SU-DHL-6 (cell line): ENCODE measurements around the gene PPARG.

ENCODE experiments used
- H2AFZ ChIP-seq: fragments of 200-600 bp; sonication (generic); 2 replicates; pipeline ENCODE4 v1.6.1; 2014; ENCODE audit warnings: low read depth, mild to moderate bottlenecking, moderate library complexity, mixed read lengths, antibody characterized with exemption, low read length; ENCODE audit not compliant: severe bottlenecking
- H3F3A ChIP-seq: fragments of 200-600 bp; shearing (Covaris generic); 2 replicates; pipeline ENCODE4 v1.6.0; 2016; ENCODE audit warnings: antibody characterized with exemption, mild to moderate bottlenecking; ENCODE audit not compliant: insufficient read depth
- H3K27ac ChIP-seq: fragments of 200-600 bp; sonication (generic); 2 replicates; pipeline ENCODE4 v1.5.1; 2016; ENCODE audit warnings: low read depth, mild to moderate bottlenecking, low read length, moderate library complexity, mixed read lengths
- H3K27me3 ChIP-seq: fragments of 200-600 bp; sonication (generic), shearing (Covaris generic); 2 replicates; pipeline ENCODE4 v1.6.0; 2014; ENCODE audit warnings: mild to moderate bottlenecking, low read length
- H3K36me3 ChIP-seq: fragments of 200-600 bp; sonication (generic); 2 replicates; pipeline ENCODE4 v1.6.1; 2014; ENCODE audit warnings: mild to moderate bottlenecking, low read length, mixed read lengths
- H3K4me2 ChIP-seq: fragments of 300-600, 200-600 bp; shearing (Covaris generic), sonication (generic); 2 replicates; pipeline ENCODE4 v1.6.0; 2014; ENCODE audit warnings: low read length, low read depth, mild to moderate bottlenecking; ENCODE audit not compliant: poor library complexity, severe bottlenecking
- H3K4me3 ChIP-seq: fragments of 200-600 bp; sonication (generic); 2 replicates; pipeline ENCODE4 v1.5.1; 2014; ENCODE audit warnings: antibody characterized with exemption, low read length, mild to moderate bottlenecking, mixed read lengths; ENCODE audit not compliant: insufficient read depth, poor library complexity, severe bottlenecking
- H3K79me2 ChIP-seq: fragments of 200-600 bp; sonication (generic); 2 replicates; pipeline ENCODE4 v1.6.1; 2014; ENCODE audit warnings: mild to moderate bottlenecking, low read length, moderate library complexity; ENCODE audit not compliant: insufficient read depth
- H3K9ac ChIP-seq: fragments of 200-600 bp; sonication (generic); 2 replicates; pipeline ENCODE4 v1.7.0; 2014; ENCODE audit warnings: mild to moderate bottlenecking, low read length
- H3K9me2 ChIP-seq: fragments of 200-600 bp; sonication (generic); replicated peaks from 2 replicates; pipeline ENCODE4 v1.6.1; 2014; ENCODE audit warnings: low read length; ENCODE audit not compliant: insufficient read depth
- H3K9me3 ChIP-seq: fragments of 200-600 bp; sonication (generic); 2 replicates; pipeline ENCODE4 v1.6.1; 2014; ENCODE audit warnings: low read length, mixed read lengths; ENCODE audit not compliant: insufficient read depth
- H4K20me1 ChIP-seq: fragments of 200-600 bp; sonication (generic); 2 replicates; pipeline ENCODE4 v1.6.1; 2014; ENCODE audit warnings: low read depth, mild to moderate bottlenecking, antibody characterized with exemption, low read length, moderate library complexity, mixed read lengths
- CTCF ChIP-seq: fragments of 200-600 bp; sonication (generic); IDR thresholded peaks from one replicate; pipeline ENCODE4 v1.5.1; 2017; ENCODE audit warnings: antibody characterized with exemption, mild to moderate bottlenecking, low read length, moderate library complexity; ENCODE audit not compliant: insufficient read depth, poor library complexity, severe bottlenecking
- EZH2phosphoT487 ChIP-seq: fragments of 200-600 bp; sonication (generic), shearing (Covaris generic); conservative IDR thresholded peaks from 2 replicates; pipeline ENCODE4 v1.6.1; 2018; ENCODE audit warnings: mild to moderate bottlenecking, antibody characterized with exemption, low read length, moderate library complexity, mixed read lengths

Gene PPARG

DNA sequence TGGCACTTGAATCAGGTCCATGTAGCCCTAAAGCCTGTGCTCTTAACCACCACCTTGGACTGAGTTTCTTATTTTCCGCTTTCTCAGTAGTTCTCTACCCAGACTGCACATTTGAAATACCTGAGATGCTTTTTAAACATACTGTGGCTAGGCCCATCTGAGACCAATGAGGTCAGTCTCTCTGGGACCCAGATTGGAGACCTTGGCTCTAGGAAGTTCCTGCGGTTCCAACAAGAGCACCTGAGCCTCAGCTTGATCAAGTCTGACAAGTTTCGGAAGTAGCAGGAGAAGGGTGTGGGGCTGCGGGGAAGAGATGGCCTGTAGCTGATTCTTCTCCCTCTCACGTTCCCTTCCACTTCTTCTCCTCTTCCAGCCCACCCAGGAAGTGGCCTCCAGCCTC lies 183.9 kb downstream of the PPARG start:
- no peaks in the 10 kb centered on the region for H4K20me1 ChIP-seq
- H3K27ac ChIP-seq, result no peak overlapping the region
- H3F3A ChIP-seq, result no peaks in the 10 kb centered on the region
- H3K36me3 ChIP-seq, result no peaks in the 10 kb centered on the region
- no peak for TF ChIP-seq CTCF
- no peaks in the 10 kb centered on the region for H3K9me3 ChIP-seq
- no peak overlapping the region for H2AFZ ChIP-seq
- no peak overlapping the region for H3K9ac ChIP-seq
- H3K4me3 ChIP-seq, result no peak overlapping the region
- no peaks in the 10 kb centered on the region for H3K9me2 ChIP-seq
- no peaks in the 10 kb centered on the region for H3K79me2 ChIP-seq
- no peak overlapping the region for H3K4me2 ChIP-seq
- no peaks in the 10 kb centered on the region for H3K27me3 ChIP-seq

- Histone ChIP-seq H3F3A (no peaks in the 10 kb centered on the region), H3K4me2 (no peak overlapping the region), H3K9ac (no peak overlapping the region), H2AFZ (no peak overlapping the region), H3K27ac (no peak overlapping the region), H3K9me3 (no peaks in the 10 kb centered on the region), H3K4me3 (no peak overlapping the region), H3K36me3 (no peaks in the 10 kb centered on the region), H3K27me3 (no peaks in the 10 kb centered on the region), H3K79me2 (no peaks in the 10 kb centered on the region), H3K9me2 (no peaks in the 10 kb centered on the region), H4K20me1 (no peaks in the 10 kb centered on the region)
- TF ChIP-seq CTCF (no peak), EZH2phosphoT487 (no peak)
Measured at GRCh38 chr3:12473511-12473910, 184.6 kb downstream of the PPARG start.

GRCh38 chr3:12476238-12476897 lies 187.5 kb downstream of the PPARG start:
- Histone ChIP-seq H3K4me2 (no peak overlapping the region), H3K27ac (no peak overlapping the region), H3K27me3 (no peaks in the 10 kb centered on the region), H3K9me3 (no peaks in the 10 kb centered on the region), H2AFZ (no peak overlapping the region), H3K9me2 (no peaks in the 10 kb centered on the region), H4K20me1 (no peaks in the 10 kb centered on the region), H3F3A (no peaks in the 10 kb centered on the region), H3K4me3 (no peak overlapping the region), H3K36me3 (no peaks in the 10 kb centered on the region), H3K79me2 (no peaks in the 10 kb centered on the region), H3K9ac (no peak overlapping the region)
- TF ChIP-seq EZH2phosphoT487 (no peak), CTCF (no peak)
